ENCODE measurements around the gene PRKAR1B.

Gene PRKAR1B

GRCh38 chr7:723541-723940, 3.5 kb downstream of the PRKAR1B start:
- DNase-seq (ENCODE audit: low read depth, low spot score) = no peak

DNA sequence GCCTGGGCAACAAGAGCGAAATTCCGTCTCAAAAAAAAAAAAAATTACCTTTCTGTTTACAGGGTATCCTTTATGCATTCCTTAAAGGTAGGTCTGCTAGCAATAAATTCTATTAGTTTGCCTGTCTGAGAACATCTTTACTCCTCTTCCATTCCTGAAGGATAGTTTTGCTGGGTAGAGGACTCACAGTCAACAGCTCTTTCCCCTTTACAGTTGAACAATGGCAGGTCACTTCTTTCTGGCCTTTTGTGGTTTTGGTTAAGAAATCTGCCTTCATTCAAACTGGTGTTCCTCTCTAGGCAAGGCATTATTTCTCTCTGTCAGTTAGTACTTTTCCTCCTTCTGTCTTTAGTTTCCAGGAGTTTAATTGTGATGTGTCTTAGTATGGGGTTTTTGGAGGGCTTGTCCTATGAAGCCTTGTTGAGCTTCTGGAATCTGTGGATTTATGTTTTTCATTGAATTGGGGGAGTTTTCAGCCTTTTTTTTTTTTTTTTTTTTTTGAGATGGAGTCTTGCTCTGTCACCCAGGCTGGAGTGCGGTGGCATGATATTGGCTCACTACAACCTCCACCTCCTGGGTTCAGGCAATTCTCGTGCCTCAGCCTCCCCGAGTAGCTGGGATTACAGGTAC, 5.3 kb downstream of the PRKAR1B start:
- DNase-seq (ENCODE audit: low read depth, low spot score) = no peak

DNA sequence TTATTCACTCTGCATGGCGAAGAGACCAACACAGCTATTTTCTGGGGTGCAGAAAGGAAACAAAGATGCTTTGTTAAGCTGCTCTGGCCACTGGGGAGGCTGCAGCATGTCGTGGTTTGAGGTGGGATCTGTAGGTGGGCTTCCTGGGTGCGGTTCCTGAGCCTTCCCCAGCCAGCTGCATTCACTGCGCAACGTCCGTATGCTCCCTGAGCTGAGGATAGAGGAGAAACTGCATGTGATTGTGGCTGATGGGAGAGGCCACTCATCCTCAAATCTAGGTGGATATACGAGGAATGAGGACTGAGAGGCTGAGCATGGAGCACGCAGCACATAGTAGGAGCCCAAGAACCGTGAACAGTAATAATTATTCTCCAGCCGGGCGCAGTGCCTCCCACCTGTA, 10.4 kb downstream of the PRKAR1B start:
- no peak for DNase-seq (ENCODE audit: low read depth, low spot score)

DNA sequence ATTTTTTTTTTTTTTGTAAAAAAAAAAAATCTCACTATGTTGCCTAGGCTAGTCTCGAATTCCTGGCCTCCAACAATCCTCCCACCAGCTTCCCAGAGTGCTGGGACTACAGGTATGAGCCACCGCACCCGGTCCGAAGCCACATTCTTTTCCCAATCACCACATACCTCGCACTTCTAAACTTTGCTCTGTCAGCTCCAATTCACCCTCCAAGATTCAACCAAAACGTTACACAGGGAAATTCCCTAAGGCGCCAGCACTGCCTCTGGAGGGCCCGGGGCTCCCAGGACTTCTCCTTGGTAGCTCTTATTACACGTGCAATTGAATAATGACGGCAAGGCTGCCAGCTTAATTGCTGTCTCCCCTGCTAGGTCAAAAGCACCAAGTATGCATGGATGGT, 10.9 kb downstream of the PRKAR1B start:
- peak; percentile 80 for DNase-seq (ENCODE audit: low read depth, low spot score)

GRCh38 chr7:714251-714671, 12.8 kb downstream of the PRKAR1B start:
- DNase-seq (ENCODE audit: low read depth, low spot score) = no peak

GRCh38 chr7:713488-714230, 13.4 kb downstream of the PRKAR1B start:
- no peak for DNase-seq (ENCODE audit: low read depth, low spot score)

DNA sequence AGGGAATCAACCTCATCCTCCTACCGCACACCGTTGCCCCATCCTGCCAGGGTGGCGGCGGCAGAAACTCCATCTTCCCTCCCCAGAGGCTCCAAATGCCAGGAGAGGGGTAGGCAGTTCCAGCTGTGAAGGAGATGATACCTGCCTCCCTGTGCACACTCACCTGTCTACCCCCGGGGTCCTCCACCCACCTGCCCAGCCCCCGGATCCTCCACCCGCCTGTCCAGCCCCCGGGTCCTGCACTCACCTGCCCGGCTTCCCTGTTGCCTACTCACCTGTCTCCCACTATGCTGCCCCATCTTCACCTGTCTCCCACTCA, 14.0 kb downstream of the PRKAR1B start:
- DNase-seq (ENCODE audit: low read depth, low spot score) = no peak

DNA sequence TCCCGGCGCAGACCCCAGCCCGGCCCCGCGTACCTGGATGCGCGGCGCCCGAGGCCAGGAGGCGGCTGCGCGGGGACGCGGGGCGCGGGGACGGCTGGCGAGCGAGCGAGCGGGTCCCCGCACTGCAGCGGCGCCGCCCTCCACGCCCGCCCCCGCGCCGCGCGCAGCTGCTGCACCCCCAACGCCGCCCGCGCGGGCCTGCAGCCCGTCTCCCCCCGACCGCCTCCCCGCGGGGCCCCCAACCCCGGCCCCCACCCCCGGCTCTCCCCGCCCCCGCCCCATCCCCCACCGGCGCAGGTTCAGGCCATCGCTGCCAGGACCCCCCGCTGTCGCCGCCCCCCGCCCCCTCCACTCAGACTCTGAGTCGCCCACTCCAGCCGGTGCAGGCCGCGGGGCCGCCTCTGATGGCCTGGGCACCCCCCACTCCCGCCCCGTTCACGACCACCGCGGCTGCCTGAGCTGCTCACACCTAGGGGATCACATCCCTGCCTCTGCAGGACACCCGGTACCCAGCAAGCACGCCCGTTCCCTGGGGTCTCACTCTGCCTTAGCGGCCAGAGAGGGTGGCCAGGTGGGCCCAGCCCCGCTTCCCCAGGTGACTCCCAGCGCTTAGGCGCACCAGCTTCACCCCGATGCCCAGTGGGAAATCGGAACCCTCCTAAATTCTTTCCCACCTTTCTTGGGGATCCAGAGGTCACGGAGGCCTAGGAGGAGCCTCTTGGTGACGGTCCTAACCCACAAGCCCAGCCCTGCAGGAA, 14.5 kb downstream of the PRKAR1B start:
- DNase-seq (ENCODE audit: low read depth, low spot score) = no peak

GRCh38 chr7:711922-712380, 15.1 kb downstream of the PRKAR1B start:
- no peak for DNase-seq (ENCODE audit: low read depth, low spot score)

GRCh38 chr7:711093-711921, 15.8 kb downstream of the PRKAR1B start:
- DNase-seq (ENCODE audit: low read depth, low spot score) = no peak

- no peak for DNase-seq (ENCODE audit: low read depth, low spot score)
Observed at GRCh38 chr7:710161-710560, 16.9 kb downstream of the PRKAR1B start.

DNA sequence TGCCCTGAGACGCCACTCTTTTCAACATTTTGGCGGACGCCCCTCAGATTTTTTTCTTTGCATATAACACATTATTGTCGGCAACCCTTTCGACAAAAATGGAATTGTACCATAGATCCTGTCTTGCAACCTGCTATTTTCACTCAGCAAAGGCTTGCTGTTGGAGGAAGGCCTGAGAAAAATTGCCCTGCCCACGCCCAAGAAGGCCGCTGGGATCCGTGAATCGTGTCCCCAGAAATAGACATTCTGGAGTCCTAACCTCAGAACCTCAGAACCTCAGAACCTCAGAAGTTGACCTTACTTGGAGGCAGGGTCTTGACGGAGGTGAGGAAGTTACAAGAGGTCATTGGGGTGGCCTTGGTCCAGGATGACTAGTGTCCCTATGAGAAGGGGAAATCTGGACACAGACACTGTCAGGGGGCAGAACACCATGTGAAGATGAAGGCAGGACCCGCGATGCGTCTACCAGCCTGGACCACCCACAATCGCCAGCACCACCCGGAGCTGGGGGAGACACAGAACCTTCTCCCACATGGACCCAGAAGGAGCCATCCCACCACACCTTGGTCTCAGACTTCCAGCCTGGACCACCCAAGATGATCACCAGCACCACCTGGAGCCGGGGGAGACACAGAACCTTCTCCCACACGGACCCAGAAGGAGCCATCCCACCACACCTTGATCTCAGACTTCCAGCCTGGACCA, 19.6 kb downstream of the PRKAR1B start:
- no peak for DNase-seq (ENCODE audit: low read depth, low spot score)

DNA sequence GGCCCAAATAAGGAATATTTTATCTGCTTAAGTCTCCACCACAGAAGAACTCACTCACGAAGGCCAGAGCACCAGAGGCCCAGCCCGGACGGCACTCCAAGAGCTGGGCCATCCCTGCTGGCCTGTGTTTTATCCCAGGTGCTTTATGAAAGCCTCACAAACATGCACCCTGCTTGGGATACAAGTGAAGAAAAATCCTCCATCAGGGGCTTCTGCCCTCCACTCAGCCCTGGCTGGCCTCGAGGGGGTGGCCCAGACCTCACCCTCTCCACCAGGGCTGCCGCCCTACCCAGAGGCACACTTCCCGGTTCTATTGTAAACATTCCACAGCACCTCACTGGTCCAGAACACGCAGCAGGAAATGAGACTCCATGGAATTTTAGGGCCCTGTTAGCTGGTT, 20.4 kb downstream of the PRKAR1B start:
- DNase-seq (ENCODE audit: low read depth, low spot score) = no peak

- no peak for DNase-seq (ENCODE audit: low read depth, low spot score)
Observed at GRCh38 chr7:703049-703448, 24.0 kb downstream of the PRKAR1B start.

DNA sequence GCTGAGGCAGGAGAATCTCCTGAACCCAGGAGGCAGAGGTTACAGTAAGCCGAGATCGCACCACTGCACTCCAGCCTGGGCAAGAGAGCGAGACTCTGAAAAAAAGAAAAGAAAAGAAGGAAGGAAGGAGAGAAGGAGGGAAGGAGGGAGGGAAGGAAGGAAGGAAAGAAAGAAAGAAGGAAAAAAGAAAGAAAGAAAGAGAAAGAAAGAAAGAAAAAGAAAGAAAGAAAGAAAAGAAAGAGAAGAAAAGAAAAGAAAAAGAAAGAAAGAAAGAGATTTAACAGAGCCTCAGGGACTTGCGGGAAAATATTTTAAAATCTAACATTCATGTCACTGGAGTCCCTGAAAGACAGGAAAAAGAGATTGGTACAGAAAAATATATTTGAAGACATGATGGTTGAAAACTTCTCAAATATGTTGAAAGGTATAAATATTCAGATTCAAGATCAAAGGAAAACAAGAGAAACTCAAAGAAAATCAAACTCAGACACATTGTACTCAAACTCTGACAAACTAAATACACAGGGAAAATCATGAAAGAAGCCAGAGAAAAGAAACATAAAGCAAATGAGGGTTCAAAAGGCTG, 25.9 kb downstream of the PRKAR1B start:
- no peak for DNase-seq (ENCODE audit: low read depth, low spot score)

- DNase-seq (ENCODE audit: low read depth, low spot score) = no peak
Observed at GRCh38 chr7:699476-700170, 27.5 kb downstream of the PRKAR1B start.

- no peak for DNase-seq (ENCODE audit: low read depth, low spot score)
Observed at GRCh38 chr7:698515-699475, 28.3 kb downstream of the PRKAR1B start.

DNA sequence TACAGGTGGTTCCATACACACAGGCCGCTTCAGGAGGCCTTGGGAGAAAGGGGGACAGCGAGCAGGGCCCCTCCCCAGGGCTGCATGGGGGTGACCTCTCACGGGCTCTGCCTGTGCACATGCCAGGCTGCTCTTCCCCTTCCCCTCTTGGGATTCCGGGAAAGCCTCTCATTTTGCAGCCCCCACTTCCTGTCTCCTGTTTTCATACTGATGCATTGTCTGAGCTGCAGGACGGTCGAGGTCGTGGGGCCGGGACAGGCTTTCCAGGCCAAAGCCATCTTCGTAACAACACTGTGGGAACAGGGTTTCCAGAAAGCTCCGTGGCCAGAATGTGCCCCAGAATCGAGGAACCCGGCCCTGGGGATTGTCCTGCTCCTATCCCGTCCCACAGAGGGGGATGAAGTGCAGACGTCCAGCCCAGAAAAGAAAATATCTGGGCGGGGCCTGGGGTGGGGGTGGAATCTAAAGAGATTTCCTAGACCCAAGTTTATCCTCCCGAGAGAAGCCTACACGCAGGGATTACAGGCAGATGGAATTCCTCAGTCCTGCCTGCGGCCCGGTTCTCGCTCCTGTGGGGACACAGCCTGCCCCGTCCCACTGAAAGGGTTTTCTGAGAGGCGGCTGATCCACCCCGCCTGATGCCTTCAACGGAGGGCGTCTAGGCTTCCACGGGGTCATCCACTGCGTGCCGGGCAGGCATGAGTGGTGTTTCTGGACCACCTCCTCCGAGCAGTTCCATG, 30.1 kb downstream of the PRKAR1B start:
- no peak for DNase-seq (ENCODE audit: low read depth, low spot score)
